T1000 (cell line): Measurements from ENCODE around the gene NKX2-8.
A peak's percentile ranks its signal among the peaks of the same experiment; 100 is the strongest.

ENCODE experiments used
- DNase-seq: peaks from one replicate; lab custom pipeline; 2025; ENCODE audit warnings: mixed read lengths; lab: John Stamatoyannopoulos, UW

NKX2-8 gene

DNA sequence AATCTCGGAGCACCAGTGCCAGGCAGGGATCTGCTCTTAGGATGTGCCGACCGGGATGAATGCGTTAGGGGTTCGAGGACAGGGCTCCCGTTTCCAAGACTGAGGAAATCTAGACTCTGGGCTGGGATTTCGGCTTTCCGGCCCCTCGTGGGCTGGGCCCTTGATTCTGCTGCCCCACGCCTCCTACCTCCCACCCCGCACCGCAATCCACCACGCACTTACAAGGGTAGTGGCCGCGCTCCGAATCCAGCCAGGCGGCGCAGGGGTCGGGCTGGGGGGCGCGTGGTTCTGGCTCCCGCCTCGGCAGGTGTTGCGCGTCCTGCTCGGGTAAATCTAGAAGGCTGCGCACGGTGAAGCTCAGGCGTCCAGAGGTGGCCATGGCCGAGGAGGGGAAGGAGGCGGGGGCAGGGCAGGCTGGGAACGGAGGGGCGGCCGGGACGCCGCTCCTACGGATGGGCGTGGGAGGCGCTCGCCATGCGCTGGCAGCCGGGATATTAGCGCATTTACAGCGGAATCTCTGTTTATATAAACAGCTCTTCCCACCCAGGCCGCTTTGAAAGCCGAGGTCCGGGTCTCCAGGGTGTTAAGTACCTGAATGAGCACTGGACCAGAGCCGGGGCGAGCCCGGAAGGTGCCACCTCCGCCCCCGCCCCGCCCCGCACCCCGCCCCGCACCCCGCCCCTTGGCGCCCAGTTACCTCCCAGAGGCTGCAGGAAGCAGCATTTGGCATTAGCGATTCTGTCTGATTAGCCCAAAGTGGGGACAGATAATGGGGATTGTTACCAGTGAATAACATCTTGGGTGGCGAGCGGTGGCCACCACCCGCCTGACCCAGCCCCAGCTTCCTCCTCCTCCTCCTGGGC, at the start of gene NKX2-8:
NKX2-8 (minus strand) TSS at position 604 of the 863 bp plus-strand sequence; CDS start at position 379, 225 bp downstream.
- no peak for DNase-seq

DNA sequence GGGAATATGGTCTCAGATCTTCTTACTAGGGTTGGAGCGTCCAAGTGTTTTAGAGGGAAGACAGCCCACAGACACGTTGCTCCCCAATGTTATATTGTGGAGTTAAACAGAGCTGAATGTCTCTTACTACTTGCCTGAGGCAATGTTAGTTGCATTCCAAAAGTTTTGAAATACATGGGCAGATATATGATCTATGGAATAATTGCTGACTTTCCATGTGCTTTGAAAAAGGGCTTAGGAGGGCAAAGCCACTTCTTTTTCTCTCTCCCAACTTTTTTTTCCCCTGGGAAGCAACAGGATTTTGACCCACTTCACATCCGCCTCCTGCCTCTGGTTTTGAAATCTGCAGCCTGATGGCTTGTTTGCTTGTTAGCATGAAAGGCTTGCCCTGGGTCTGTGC, 45.6 kb upstream of the NKX2-8 start:
- no peak for DNase-seq

DNA sequence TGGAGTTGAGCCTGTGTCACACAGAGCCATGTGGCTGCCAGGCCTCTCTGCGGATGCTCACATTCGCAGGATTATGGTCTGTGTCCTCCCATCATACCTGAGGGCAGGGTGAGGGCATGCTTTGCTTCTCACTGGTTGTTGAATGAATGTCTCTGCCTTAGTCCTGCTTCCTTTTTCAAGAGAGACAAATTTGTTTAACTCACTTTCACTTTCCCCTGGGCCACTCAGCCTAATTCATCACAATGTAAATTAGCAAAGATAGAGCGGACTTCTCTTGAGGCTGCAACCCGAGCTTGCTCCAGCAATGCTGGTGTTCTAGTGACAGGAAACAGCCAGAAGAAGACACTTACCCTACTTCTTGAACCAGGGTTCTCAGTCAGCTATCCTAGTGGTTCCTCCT, 43.7 kb upstream of the NKX2-8 start:
- no peak for DNase-seq

DNA sequence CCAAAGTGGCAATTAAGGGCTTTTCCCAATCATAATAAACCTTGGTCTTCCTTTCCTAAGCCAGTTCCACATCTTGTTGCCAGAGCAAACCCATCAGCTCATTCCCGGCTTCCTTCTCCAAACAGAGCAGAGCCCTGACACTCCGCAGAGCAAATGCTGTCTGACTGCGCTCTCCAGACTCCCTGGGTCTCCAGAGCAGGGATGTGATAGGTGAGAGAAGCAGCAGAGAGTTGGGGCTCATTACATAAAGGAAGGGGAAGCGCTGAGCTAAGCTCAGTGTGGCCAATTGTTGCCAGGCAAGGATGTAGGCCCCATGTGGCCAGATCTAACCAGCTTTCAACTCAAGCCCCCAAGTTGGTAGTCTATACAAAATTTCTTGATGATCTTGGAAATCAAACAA, 43.0 kb upstream of the NKX2-8 start:
- DNase-seq = no peak

DNA sequence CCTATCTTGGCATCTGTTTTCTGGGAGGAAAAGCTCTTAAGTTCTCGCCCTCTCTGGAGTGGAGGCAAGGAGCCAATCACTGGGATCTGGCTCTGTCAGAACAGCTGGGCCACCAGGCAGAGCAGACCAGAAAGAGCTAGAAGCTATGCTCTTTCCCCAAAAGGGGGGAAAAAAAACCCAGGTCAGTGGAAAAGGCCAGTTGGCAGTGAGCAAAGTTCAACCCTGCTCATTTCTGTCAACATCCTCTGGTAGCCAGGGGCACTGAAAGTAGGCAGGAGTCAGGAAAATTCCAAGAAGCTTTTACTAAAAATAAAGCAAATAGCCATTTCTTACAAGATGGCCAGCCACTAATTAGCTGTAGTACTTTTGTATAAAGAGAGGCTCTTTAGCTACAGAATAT, 42.6 kb upstream of the NKX2-8 start:
- no peak for DNase-seq

DNA sequence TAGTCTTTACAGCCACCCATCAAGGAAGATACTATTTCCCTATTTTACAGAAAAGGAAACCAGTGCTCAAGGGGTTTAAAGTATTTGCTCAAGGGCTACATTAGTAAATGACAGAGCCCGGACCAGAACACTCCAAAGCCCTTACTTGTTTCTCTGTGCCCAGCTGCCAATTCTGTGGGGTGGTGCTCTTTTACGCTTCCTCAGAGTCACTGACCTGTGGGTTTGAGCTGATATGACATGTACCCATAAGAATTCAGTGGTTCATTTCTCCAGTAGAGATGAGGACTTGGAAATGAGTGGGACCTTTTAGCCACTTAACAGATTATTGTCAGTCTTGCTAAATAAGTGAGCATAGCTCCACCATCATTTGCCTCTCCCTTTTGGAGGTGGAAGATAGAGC, 37.4 kb upstream of the NKX2-8 start:
- DNase-seq = no peak

DNA sequence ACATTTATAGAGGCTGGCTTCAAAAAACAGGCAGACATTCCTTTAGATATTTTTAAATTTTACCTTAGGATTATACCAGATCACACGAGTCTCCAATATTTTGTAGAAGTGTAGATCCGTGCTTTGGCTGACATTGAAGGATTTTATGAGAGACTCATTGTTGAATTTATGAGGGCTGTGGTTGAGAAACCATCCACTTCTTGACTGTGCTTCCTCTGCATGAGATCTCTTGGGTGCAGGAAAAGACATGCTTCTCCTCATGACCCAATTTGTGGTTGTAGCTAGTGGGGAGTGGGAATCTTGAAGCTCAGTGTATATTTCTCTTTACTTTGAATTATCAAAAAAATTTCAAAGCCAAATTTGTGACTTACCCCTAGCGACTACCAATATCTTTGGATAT, 36.7 kb upstream of the NKX2-8 start:
- DNase-seq = no peak

DNA sequence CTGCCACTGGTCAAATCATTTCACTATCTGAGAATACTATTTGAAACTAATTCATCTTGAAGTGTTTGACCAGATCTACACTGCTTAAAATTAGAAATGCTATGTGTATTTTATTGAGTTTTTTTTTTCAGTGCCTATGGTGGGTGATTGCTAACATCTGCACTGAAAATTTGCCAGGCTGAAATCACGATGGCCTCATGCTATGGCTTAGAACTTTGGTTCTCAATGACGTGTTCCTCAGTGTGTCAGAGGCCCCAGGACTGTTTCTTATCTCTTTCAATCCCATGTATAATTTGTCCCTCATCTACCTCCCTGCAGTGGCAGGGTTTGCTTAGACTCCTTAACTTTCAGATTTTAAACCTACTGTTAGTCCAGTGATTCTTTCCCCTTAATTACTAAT, 36.2 kb upstream of the NKX2-8 start:
- no peak for DNase-seq

DNA sequence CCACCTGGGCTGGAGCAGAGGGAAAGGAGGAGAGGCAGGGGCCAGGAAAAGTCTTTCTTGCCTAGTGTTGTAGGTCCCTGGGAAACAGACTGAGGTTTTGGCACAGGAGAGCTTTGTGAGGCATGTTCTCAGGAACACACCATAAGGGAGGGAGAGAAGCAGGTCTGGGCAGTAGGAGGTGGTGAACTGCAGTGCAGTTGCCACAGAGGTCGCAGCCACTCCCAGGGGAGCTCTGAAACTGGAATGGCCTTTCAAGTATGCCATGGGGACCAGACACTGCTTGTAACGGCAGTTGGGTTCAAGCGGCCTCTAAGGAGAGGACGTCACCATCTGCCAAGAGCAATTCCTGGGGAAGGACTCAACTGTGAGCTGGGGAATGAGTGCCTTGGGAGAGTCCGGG, 35.4 kb upstream of the NKX2-8 start:
- no peak for DNase-seq

DNA sequence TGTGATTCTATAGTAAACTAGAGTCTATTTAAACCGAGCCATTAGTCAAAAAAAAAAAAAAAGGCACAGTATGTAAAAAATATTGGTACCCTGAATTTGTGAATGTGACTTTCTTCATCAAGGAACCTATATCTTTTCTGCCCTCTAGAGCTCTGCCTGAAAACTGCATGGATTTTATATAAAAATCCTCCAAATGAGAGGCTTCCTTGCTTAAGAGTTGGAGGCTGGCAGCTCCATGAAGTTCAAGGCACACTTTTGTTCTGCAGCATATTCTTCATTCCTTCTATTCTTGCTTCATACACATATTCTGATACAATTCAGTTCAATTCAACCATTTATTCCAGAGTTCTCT, 23.1 kb upstream of the NKX2-8 start:
- DNase-seq = no peak

DNA sequence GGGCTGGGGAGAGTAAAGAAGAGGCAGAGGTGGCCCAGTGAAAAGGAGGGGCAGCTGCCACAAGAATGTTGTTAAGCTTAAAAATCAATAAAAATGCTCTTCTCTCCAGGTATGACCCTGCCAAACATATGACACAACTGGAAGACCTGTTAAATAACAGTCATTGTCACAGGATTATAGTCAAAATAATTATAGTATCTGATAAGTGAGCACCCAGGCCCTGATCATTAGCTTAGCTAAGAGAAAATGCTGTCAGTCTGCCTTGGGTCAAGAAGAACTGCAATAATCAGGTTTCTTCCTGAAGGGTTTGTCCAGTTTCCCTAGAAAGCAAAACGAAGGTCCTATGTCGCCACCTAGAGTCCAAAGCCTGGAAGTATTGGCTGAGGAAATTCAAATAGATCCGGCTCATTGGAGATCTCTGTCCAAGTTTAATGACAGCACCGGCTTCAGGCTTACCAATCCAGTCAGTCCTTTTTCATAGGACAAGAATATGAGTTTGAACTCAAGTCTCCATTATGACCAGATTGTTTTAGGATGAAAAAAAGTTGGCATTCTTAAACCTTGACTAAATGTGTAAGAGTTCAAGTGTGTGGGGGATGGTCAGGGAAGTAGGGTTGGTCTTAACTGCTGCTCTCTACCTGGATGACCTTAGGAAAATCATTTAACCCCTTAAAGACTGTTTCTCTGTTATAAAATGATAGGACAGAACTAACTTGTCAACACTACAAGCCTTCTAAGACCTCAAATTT, 22.5 kb upstream of the NKX2-8 start:
- DNase-seq = peak; percentile 29

DNA sequence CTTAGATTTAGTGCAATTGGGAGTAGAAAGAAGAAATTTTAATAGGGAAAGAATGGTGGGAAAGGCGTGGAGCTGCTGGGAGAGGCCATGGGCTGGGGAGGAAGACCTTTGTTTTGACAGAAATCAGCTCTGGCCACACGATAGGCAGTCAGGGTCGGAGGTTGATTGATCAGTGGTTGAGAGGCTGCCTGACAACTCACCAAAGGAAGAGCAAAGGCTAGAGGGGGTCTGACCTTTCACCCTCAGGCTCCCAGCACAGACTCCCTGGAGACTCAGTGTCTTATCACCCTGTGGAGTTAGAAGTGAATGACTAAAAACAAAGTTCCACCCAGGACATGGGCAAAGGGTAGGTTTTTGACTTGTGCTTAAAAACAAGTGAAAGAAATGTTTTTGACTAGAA, 18.0 kb upstream of the NKX2-8 start:
- DNase-seq = no peak

DNA sequence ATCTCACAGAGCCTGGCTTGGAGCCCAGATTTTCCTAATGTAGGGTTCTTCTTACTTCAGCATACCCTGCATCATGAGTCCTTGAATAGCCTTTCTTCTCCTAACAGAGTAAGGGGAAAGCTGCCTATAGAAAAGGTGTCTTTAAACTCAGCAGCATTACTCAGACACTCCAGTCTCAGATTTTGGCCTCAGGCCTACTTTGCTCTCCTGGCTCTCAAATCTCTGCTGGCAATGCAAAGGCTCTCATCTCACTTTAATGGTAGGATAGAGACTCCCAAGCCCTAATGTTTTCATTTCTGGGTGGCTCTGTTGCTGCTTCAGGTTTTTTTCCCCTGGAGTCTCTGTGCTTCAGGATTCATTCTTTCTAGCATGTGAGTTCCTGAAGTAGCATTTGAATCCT, 9.1 kb upstream of the NKX2-8 start:
- no peak for DNase-seq

DNA sequence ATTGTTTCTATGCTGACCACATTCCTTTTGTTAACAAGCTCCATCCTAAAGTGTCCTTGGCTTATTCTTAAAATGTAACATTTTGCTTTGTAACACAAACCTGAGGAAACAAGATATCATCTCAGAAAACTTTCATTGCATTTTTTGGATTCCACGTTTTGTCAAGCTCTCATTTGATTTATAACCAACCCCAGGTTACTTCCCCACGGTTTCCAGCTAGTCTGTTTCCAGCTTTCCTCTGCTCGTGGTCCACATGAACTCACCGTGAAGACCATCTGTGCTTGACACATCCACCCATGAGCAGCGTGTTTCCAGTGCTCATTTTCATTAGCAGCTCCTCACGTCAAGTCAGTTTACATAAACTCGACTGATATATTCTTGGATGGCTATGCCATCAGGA, 6.4 kb upstream of the NKX2-8 start:
- DNase-seq = no peak

DNA sequence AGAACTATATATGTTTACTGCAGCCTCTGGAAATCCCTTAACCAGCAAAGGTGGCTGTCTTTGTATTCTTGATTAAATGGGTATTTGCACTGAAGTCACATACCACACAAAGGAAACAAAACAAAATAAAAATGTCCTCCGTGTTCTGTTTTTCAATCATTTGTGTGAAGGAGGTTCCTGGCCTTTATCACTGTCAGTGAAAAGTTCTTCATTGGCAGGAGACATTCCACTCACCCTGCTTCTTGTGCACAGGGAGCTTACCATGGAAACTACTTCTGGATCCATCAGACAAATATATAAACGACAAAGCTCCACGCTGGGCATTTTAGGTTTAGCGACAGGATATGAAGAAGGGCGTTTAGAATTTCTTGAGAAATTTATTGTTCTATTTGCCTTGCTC, 5.7 kb upstream of the NKX2-8 start:
- no peak for DNase-seq

DNA sequence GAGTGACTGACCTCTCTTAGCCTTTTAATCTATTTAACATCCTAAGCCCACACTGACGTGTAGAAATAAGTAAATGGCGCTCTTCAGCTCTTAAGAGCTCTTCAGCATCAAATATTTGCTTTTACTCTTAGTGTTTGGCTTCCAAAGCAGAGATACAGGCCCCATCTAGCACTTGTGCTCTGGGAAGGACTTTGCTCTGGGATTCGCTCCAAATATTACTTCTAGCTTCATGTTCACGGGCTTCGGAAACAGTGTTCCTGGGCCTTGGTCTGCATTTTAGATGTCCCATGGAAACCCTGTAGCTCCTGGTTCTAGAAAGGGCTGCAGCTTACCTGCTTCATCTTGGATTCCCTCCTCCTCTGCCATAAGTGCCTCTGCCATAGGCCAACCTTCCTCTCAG, 2.7 kb upstream of the NKX2-8 start:
- DNase-seq = no peak

DNA sequence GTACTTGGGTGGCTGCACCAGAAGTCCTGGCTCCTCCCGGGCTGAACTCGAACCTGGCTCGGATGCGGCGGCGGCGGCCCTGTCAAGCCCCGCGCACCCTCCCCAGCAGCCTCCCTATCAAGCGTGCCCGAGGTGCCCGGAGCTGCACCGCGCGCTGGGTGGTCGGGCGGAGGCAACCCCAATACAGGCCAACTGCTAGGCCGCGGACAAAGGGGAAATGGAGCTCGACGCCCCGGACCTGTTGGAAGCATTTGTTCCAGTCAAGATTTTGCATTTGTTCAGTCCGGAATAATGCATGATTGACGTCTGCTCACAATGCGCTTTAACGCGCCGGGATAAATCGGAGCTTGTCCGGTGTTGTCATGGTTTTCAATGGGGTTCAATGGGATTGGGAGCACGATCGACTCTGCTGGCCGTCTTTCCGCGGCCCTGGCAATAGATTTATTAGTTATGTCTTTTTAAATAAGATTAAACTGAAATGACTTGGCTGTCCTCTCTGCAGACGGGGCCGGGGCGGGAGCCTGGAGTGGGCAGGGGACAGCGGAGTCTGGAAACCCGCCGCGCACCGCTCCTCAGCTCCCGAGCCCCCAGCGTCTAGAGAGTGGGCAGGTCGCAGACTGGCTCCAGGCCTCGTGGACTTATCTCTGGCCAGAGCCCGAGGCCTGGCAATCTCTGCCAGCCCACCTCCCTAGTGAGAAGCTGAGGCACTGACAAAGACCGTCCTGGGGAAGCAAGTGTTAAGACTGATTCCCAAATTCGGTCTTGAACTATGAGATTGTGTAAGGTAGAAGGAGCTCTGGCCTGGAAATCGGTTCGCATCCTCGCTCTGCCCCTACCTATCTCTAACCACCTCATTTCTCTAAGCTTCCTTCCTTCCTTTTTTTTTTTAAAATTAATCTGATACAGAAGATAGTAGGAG, 1.7 kb upstream of the NKX2-8 start:
- no peak for DNase-seq

DNA sequence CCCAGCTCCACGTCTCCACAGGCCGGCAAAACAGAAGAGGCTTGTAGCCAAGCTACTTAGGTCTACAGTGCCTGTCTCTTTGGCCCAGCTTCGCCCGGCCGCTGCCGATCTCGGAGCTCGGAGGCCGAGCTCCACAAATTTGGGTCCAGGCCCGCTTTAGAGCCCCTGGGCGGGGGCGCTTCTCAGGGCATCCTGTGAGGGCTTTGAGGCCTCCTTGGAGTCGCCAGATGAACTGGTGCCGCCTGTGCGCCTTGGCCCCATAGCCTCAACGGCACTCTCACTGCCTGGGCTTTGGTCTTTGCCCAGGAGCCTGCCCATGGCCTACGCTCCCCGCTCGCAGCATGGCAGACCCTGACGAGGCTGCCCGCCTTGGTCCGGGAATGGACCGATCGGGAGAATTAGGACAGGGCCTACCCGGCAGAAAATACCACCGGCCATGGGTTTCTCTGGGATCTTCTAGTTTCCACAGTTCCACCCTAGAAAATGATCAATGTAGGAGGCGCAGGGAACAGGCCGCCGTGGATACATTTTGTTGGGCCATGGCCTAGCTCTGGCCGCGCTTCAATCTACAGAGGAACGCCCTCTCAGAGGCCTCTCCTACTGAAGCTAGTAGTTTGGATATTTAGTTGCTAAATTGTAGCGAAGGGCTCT, 953 bp upstream of the NKX2-8 start:
- no peak for DNase-seq

DNA sequence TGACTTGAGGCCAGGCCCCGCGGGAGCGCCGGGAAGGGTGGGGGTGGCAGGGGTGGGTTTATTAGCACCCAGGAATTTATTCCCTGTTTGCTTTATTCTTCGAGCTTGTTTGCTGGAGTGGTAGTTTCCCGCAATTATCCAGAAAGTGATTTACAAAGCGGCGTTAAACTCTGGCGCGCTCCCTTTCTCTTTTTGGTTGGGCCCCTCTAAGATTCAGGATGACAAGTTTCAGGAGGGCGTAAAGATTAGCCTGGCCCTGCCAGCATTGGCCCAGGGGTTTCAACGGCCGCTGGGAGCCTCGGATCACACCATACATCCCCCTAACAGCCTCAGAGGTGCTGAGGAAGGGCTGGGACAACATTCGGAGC, 444 bp upstream of the NKX2-8 start:
- DNase-seq = no peak

DNA sequence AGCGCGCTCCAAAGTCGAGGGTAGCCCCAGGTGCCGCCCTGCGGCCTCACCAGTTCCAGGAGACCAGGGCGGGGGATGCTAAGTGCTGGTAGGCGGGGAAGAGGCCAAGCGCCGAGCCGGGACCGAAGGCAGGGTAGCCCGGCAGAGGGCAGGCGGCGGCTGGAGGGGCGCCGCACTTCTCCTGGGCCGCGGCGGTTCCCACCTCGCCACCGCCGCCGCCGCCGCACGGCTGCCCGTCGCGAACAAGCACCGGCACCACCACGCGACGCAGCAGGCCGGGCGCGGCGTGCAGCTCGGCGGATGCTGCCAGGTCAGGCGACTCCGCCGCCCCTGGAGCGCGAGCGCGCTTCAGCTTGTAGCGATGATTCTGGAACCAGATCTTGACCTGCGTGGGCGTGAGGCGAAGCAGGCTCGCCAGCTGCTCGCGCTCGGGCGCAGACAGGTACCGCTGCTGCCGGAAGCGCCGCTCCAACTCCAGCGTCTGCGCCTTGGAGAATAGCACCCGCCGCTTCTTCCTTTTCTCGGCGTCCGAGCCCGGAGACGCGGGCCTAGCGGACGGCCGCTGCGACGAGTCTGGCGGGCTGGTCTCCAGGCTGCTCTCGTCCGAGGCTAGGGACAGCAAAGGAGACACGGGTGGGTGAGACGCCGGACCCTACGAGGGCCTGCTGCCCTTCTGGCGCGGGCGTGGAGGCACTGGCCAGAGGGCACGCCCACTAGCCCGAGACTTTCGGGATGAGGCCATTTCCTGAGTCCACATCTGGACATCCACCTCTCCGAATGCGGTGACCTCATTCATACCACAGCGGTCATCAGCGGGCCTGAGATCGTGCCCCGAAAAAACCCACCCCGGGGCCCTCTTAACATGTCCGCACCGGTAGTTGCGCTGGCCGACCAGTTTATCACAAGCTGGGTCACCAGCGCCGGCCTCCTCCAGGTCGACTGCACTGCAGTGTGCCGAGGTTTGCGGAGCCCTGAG, 1.3 kb downstream of the NKX2-8 start:
- DNase-seq = peak; percentile 30
